OCI-LY1 (cell line): ENCODE data around the gene FH.

Experiments used
- H2AFZ ChIP-seq: fragments of 200-600 bp; sonication (generic), shearing (Covaris generic); 2 replicates; pipeline ENCODE4 v1.6.0; 2014; ENCODE audit warnings: antibody characterized with exemption, mild to moderate bottlenecking, low read length
- H3F3A ChIP-seq: fragments of 200-600 bp; sonication (generic), shearing (Covaris generic); 2 replicates; pipeline ENCODE4 v1.6.0; 2014; ENCODE audit warnings: mild to moderate bottlenecking, antibody characterized with exemption, low read length, moderate library complexity; ENCODE audit not compliant: insufficient read depth
- H3K27ac ChIP-seq: fragments of 200-600 bp; sonication (generic); 2 replicates; pipeline ENCODE4 v1.5.1; 2014; ENCODE audit warnings: low read length, mixed run types, mild to moderate bottlenecking, low read depth; ENCODE audit not compliant: poor library complexity, severe bottlenecking
- H3K27me3 ChIP-seq: fragments of 200-600 bp; sonication (generic); 2 replicates; pipeline ENCODE4 v1.6.0; 2014; ENCODE audit warnings: antibody characterized with exemption, mild to moderate bottlenecking, low read length, moderate library complexity; ENCODE audit not compliant: insufficient read depth
- H3K36me3 ChIP-seq: fragments of 200-600 bp; sonication (generic); 2 replicates; pipeline ENCODE4 v1.6.1; 2014; ENCODE audit warnings: mild to moderate bottlenecking, antibody characterized with exemption, low read length, moderate library complexity, mixed read lengths; ENCODE audit not compliant: insufficient read depth
- H3K4me1 ChIP-seq: fragments of 200-600 bp; sonication (generic); 2 replicates; pipeline ENCODE4 v1.5.1; 2014; ENCODE audit warnings: mild to moderate bottlenecking, low read length, moderate library complexity; ENCODE audit not compliant: insufficient read depth, severe bottlenecking
- H3K4me2 ChIP-seq: fragments of 200-600 bp; sonication (generic), shearing (Covaris generic); 2 replicates; pipeline ENCODE4 v1.6.1; 2014; ENCODE audit warnings: low read length
- H3K4me3 ChIP-seq: fragments of 200-600 bp; sonication (generic); 2 replicates; pipeline ENCODE4 v1.5.1; 2014; ENCODE audit warnings: low read length, low read depth, mild to moderate bottlenecking, mixed read lengths; ENCODE audit not compliant: poor library complexity, severe bottlenecking
- H3K79me2 ChIP-seq: fragments of 200-600 bp; shearing (Covaris generic); 2 replicates; pipeline ENCODE4 v1.6.1; 2016; ENCODE audit warnings: mixed run types, low read length, mixed read lengths; ENCODE audit not compliant: insufficient read depth
- H3K9ac ChIP-seq: fragments of 200-600 bp; sonication (generic), shearing (Covaris generic); 2 replicates; pipeline ENCODE4 v1.6.1; 2014; ENCODE audit warnings: mild to moderate bottlenecking, low read length, mixed read lengths
- H3K9me2 ChIP-seq: fragments of 200-600 bp; sonication (generic), shearing (Covaris generic); 2 replicates; pipeline ENCODE4 v1.6.1; 2014; ENCODE audit warnings: low read depth, mild to moderate bottlenecking, low read length, mixed read lengths
- H3K9me3 ChIP-seq: fragments of 200-600 bp; shearing (Covaris generic); 2 replicates; pipeline ENCODE4 v1.6.1; 2014; ENCODE audit warnings: low read length, mixed read lengths
- H4K20me1 ChIP-seq: fragments of 200-600 bp; sonication (generic), shearing (Covaris generic); 2 replicates; pipeline ENCODE4 v1.6.0; 2016; ENCODE audit warnings: mild to moderate bottlenecking, low read length; ENCODE audit not compliant: insufficient read depth
- EZH2 ChIP-seq: fragments of 200-600 bp; sonication (generic), shearing (Covaris generic); IDR thresholded peaks from 2 replicates; pipeline ENCODE4 v1.8.0; 2017; ENCODE audit warnings: borderline replicate concordance, mixed run types, mild to moderate bottlenecking, antibody characterized with exemption, low read length, moderate library complexity, mixed read lengths
- TF ChIP-seq, protein P1 (sequence below): fragments of 200-600 bp; sonication (generic), shearing (Covaris generic); IDR thresholded peaks from 2 replicates; pipeline ENCODE4 v1.5.1; 2017; ENCODE audit warnings: mild to moderate bottlenecking, antibody characterized with exemption, low read length, moderate library complexity, mixed read lengths

FH gene

DNA sequence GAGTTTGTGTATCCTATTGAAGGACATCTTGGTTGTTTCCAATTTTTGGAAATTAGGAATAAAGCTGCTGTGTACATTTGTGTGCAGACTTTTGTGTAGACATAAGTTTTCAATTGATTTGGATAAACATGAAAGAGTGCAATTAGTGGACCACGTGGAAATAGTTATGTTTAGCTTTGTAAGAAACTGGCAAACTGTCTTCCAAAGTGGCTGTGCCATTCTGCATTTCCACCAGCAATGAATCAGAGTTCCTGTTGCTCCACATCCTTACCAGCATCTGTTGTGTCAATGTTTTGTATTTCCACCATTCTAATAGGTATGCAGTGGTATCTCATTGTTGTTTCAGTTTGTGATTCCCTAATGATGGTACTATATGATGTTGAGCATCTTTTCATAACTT is 46.5 kb downstream of the FH start:
- Histone ChIP-seq H3K9me2 (no peaks in the 10 kb centered on the region), H3K4me3 (no peak overlapping the region), H3K9me3 (no peaks in the 10 kb centered on the region), H2AFZ (no peak overlapping the region), H4K20me1 (no peaks in the 10 kb centered on the region), H3K27ac (no peak overlapping the region), H3K27me3 (no peaks in the 10 kb centered on the region), H3K9ac (no peak overlapping the region), H3K4me1 (no peaks in the 10 kb centered on the region), H3F3A (no peaks in the 10 kb centered on the region), H3K4me2 (no peak overlapping the region), H3K79me2 (no peaks in the 10 kb centered on the region), H3K36me3 (no peaks in the 10 kb centered on the region)
- no peak for TF ChIP-seq EZH2
- TF ChIP-seq, protein P1, sequence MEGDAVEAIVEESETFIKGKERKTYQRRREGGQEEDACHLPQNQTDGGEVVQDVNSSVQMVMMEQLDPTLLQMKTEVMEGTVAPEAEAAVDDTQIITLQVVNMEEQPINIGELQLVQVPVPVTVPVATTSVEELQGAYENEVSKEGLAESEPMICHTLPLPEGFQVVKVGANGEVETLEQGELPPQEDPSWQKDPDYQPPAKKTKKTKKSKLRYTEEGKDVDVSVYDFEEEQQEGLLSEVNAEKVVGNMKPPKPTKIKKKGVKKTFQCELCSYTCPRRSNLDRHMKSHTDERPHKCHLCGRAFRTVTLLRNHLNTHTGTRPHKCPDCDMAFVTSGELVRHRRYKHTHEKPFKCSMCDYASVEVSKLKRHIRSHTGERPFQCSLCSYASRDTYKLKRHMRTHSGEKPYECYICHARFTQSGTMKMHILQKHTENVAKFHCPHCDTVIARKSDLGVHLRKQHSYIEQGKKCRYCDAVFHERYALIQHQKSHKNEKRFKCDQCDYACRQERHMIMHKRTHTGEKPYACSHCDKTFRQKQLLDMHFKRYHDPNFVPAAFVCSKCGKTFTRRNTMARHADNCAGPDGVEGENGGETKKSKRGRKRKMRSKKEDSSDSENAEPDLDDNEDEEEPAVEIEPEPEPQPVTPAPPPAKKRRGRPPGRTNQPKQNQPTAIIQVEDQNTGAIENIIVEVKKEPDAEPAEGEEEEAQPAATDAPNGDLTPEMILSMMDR = no peak

DNA sequence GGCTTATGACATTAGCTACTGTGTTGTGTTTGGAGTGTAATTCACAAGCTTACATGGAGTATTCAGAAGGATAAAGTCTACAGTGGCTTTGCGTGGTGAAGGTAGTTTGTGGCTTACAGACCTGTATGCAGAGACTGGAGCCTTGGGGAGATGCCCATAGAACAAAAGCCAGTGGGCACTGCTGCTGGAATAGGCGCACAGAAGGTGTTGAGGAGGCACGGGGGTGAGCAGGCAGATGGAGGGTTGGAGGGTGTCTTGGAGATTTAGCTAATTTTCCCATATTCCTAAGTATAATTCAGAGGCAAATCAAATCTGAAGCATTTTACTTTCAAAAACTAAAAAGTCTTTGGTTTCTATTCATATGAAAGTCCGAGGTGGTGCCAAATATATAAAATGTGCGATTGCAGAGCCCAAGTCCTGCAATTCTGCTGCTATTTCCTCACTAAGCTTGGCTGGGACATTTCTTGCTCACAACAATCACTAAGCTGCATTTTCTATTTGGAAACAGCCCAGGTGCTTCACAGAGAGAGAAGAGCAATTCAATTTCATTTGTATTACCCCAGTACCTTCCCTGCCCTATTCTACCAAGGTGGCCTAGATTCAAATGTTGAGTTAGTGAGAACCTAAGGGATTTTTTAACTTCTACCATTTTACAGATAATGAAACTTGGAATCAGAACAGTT is 48.5 kb downstream of the FH start:
- no peak for TF ChIP-seq EZH2
- TF ChIP-seq, protein P1 = no peak
- H3K9me2 ChIP-seq = no peaks in the 10 kb centered on the region

DNA sequence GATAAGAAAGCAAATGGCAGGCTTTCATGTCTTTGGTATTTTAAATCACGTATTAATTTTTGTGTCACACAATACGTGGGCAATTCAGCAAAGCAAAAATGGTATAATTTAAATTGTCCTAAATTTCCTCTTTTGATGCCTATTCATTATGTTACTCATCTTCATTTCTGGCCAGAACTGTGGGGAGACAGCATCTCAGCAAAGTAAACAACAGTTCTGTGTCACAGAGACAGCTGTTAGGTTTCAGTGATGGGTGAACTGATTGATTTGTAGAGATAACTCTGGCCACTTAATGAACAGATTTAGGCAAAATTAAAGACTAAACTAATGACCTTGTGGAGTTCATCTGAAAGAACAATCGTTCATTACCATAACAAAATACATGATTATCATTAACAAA is 49.2 kb downstream of the FH start:
- H3K27ac ChIP-seq = no peak overlapping the region

More for the DNA sequence above, 48.5 kb downstream of the FH start:
- Histone ChIP-seq H3K9ac (no peak overlapping the region), H2AFZ (no peak overlapping the region), H3K4me2 (no peak overlapping the region), H3K9me3 (no peaks in the 10 kb centered on the region), H3K4me3 (no peak overlapping the region), H3K27ac (no peak overlapping the region), H3K27me3 (no peaks in the 10 kb centered on the region), H4K20me1 (no peaks in the 10 kb centered on the region), H3K4me1 (no peaks in the 10 kb centered on the region), H3F3A (no peaks in the 10 kb centered on the region), H3K79me2 (no peaks in the 10 kb centered on the region), H3K36me3 (no peaks in the 10 kb centered on the region)

More for the DNA sequence above, 49.2 kb downstream of the FH start:
- Histone ChIP-seq H3K9me3 (no peaks in the 10 kb centered on the region), H3K4me1 (no peaks in the 10 kb centered on the region), H4K20me1 (no peaks in the 10 kb centered on the region), H3K4me3 (no peak overlapping the region), H3K9ac (no peak overlapping the region), H3K27me3 (no peaks in the 10 kb centered on the region), H3K4me2 (no peak overlapping the region), H3F3A (no peaks in the 10 kb centered on the region), H3K9me2 (no peaks in the 10 kb centered on the region), H3K36me3 (no peaks in the 10 kb centered on the region), H2AFZ (no peak overlapping the region), H3K79me2 (no peaks in the 10 kb centered on the region)
- no peak for TF ChIP-seq EZH2
- TF ChIP-seq, protein P1 = no peak
